Large intestine (tissue), 3 donors: ENCODE measurements around the gene POU6F2. TPM values are rescaled to one million over a fixed set of nuclear protein-coding genes. Genes with fewer than 3 reads are reported as not detected.

ENCODE experiments used
- DNase-seq, 2 donors: peaks; one replicate each; pipeline versions ENCODE4 v3.0.0 to v3.0.0-alpha.2; 2013
- H3K27ac ChIP-seq: one replicate; pipeline ENCODE4 v1.5.1; 2013; ENCODE audit warnings: low read length
- H3K27me3 ChIP-seq: 2 replicates; pipeline ENCODE4 v1.6.1; 2013; ENCODE audit warnings: low read length; ENCODE audit not compliant: control insufficient read depth, insufficient read depth
- H3K36me3 ChIP-seq: 2 replicates; pipeline ENCODE4 v1.6.1; 2013; ENCODE audit warnings: low read length; ENCODE audit not compliant: control insufficient read depth, insufficient read depth
- H3K4me1 ChIP-seq: one replicate; pipeline ENCODE4 v1.6.1; 2013; ENCODE audit warnings: low read length; ENCODE audit not compliant: control insufficient read depth, insufficient read depth
- H3K4me3 ChIP-seq: one replicate; pipeline ENCODE4 v1.5.1; 2013; ENCODE audit warnings: low read length
- H3K9me3 ChIP-seq: one replicate; pipeline ENCODE4 v1.6.1; 2013; ENCODE audit warnings: mild to moderate bottlenecking, low read depth, low read length, moderate library complexity; ENCODE audit not compliant: control insufficient read depth
- WGBS: methylation state at CpG from one replicate; pipeline ENCODE4 v1.1.5; 2013; ENCODE audit warnings: low lambda C conversion rate; ENCODE audit not compliant: insufficient coverage; 5-methylcytosine and 5-hydroxymethylcytosine counted together
- polyA plus RNA-seq: library from polyadenylated mRNA; unstranded; fragments of 120-200 nt; gene quantifications from one replicate; pipeline ENCODE4 v1.2.1, GENCODE V29; 2013

The POU6F2 gene
- polyA plus RNA-seq, 1 donor, result 0.19 TPM

- Histone ChIP-seq H3K4me1 (no peaks in the 10 kb centered on the region), H3K27me3 (peaks cover 14% of the 10 kb centered on the region), H3K27ac (no peak overlapping the region), H3K9me3 (no peaks in the 10 kb centered on the region), H3K4me3 (no peak overlapping the region), H3K36me3 (no peaks in the 10 kb centered on the region)
- no peak for DNase-seq
- 70% methylated on average over 2 of the region's 13 CpGs for WGBS
Observed at GRCh38 chr7:39432807-39433416, 455.2 kb downstream of the POU6F2 start.

- DNase-seq, result no peak
- H3K4me3 ChIP-seq, result no peak overlapping the region
- H3K9me3 ChIP-seq, result no peaks in the 10 kb centered on the region
- H3K36me3 ChIP-seq, result no peaks in the 10 kb centered on the region
- H3K27ac ChIP-seq, result no peak overlapping the region
- H3K4me1 ChIP-seq, result no peaks in the 10 kb centered on the region
- H3K27me3 ChIP-seq, result peaks cover 14% of the 10 kb centered on the region
- no CpG with 5 or more reads among the region's 1 CpG for WGBS
Observed at GRCh38 chr7:39433550-39433949, 455.8 kb downstream of the POU6F2 start.

- Histone ChIP-seq H3K36me3 (no peaks in the 10 kb centered on the region), H3K27me3 (peaks cover 14% of the 10 kb centered on the region), H3K4me1 (no peaks in the 10 kb centered on the region), H3K9me3 (no peaks in the 10 kb centered on the region), H3K4me3 (no peak overlapping the region), H3K27ac (no peak overlapping the region)
- no CpG with 5 or more reads among the region's 3 CpGs for WGBS
- no peak for DNase-seq
Observed at GRCh38 chr7:39434012-39434411, 456.3 kb downstream of the POU6F2 start.

GRCh38 chr7:39446546-39446945 lies 468.8 kb downstream of the POU6F2 start:
- Histone ChIP-seq H3K27ac (no peak overlapping the region), H3K4me1 (no peaks in the 10 kb centered on the region), H3K9me3 (no peaks in the 10 kb centered on the region), H3K36me3 (no peaks in the 10 kb centered on the region), H3K4me3 (no peak overlapping the region), H3K27me3 (peaks cover 9% of the 10 kb centered on the region)
- whole genome bisulfite sequencing, result 80% methylated on average over 1 of the region's 3 CpGs
- DNase-seq, result no peak

- no peaks in the 10 kb centered on the region for H3K4me1 ChIP-seq
- WGBS, result no CpG with 5 or more reads among the region's 3 CpGs
- peaks cover 7% of the 10 kb centered on the region for H3K27me3 ChIP-seq
- H3K36me3 ChIP-seq, result no peaks in the 10 kb centered on the region
- H3K9me3 ChIP-seq, result no peaks in the 10 kb centered on the region
- no peak overlapping the region for H3K27ac ChIP-seq
- H3K4me3 ChIP-seq, result no peak overlapping the region
- no peak for DNase-seq
Observed at GRCh38 chr7:39451901-39452300, 474.2 kb downstream of the POU6F2 start.

- Histone ChIP-seq H3K27ac (no peak overlapping the region), H3K9me3 (no peaks in the 10 kb centered on the region), H3K4me1 (no peaks in the 10 kb centered on the region), H3K27me3 (peaks cover 5% of the 10 kb centered on the region), H3K36me3 (no peaks in the 10 kb centered on the region), H3K4me3 (no peak overlapping the region)
- no CpG with 5 or more reads among the region's 5 CpGs for WGBS
- peak; percentile 32 to 37 for DNase-seq
Observed at GRCh38 chr7:39453743-39454355, 476.1 kb downstream of the POU6F2 start.

GRCh38 chr7:39458061-39458745 lies 480.5 kb downstream of the POU6F2 start:
- no peak overlapping the region for H3K4me3 ChIP-seq
- no CpG with 5 or more reads among the region's 15 CpGs for WGBS
- no peak for DNase-seq

GRCh38 chr7:39459636-39460035 lies 481.9 kb downstream of the POU6F2 start:
- no peak for DNase-seq
- H3K27me3 ChIP-seq, result peaks cover 7% of the 10 kb centered on the region
- no peaks in the 10 kb centered on the region for H3K4me1 ChIP-seq
- no peak overlapping the region for H3K4me3 ChIP-seq
- WGBS, result 80% methylated on average over 2 of the region's 6 CpGs
- no peaks in the 10 kb centered on the region for H3K36me3 ChIP-seq
- H3K27ac ChIP-seq, result no peak overlapping the region
- H3K9me3 ChIP-seq, result no peaks in the 10 kb centered on the region

More at GRCh38 chr7:39458061-39458745, 480.5 kb downstream of the POU6F2 start:
- peaks cover 7% of the 10 kb centered on the region for H3K27me3 ChIP-seq
- no peak overlapping the region for H3K27ac ChIP-seq
- H3K9me3 ChIP-seq, result no peaks in the 10 kb centered on the region
- H3K4me1 ChIP-seq, result no peaks in the 10 kb centered on the region
- H3K36me3 ChIP-seq, result no peaks in the 10 kb centered on the region

GRCh38 chr7:39460486-39460885 lies 482.8 kb downstream of the POU6F2 start:
- H3K27me3 ChIP-seq, result peaks cover 7% of the 10 kb centered on the region
- H3K9me3 ChIP-seq, result no peaks in the 10 kb centered on the region
- H3K4me1 ChIP-seq, result no peaks in the 10 kb centered on the region
- no CpG with 5 or more reads among the region's 20 CpGs for WGBS
- no peak overlapping the region for H3K27ac ChIP-seq
- DNase-seq, result no peak
- H3K4me3 ChIP-seq, result no peak overlapping the region
- no peaks in the 10 kb centered on the region for H3K36me3 ChIP-seq

- Histone ChIP-seq H3K36me3 (no peaks in the 10 kb centered on the region), H3K4me1 (no peaks in the 10 kb centered on the region), H3K27ac (no peak overlapping the region), H3K9me3 (no peaks in the 10 kb centered on the region), H3K27me3 (peaks cover 4% of the 10 kb centered on the region), H3K4me3 (no peak overlapping the region)
- no CpG with 5 or more reads among the region's 4 CpGs for WGBS
- DNase-seq, result no peak
Observed at GRCh38 chr7:39461263-39461820, 483.6 kb downstream of the POU6F2 start.
